ENCODE measurements around the gene NCBP3.

NCBP3 gene

GRCh38 chr17:3867606-3868005 is 21.6 kb upstream of the NCBP3 start:
- no peak overlapping the region for H3K4me2 ChIP-seq (ENCODE audit: insufficient read depth, low read length, poor library complexity, severe bottlenecking)
- H2BK15ac ChIP-seq (ENCODE audit: low read length), result no peak overlapping the region
- H2AK5ac ChIP-seq (ENCODE audit: low read depth, low read length), result no peak overlapping the region
- no peak overlapping the region for H3K18ac ChIP-seq (ENCODE audit: low read length)
- no peak overlapping the region for H4K8ac ChIP-seq (ENCODE audit: low read depth, low read length)
- no peaks in the 10 kb centered on the region for H3K9me3 ChIP-seq (replicated peaks in 1 of 2; ENCODE audit: control insufficient read depth in 2 of 2, insufficient read depth in 1 of 2, low read depth in 1 of 2, low read length in 2 of 2)
- H3K36me3 ChIP-seq (replicated peaks in 1 of 2; ENCODE audit: control insufficient read depth in 2 of 2, insufficient read depth in 2 of 2, low read length in 2 of 2), result peaks cover 0 to 9% of the 10 kb centered on the region in 2 donors
- H3K4me1 ChIP-seq (ENCODE audit: control insufficient read depth in 2 of 2, insufficient read depth in 1 of 2, low read depth in 1 of 2, low read length in 2 of 2), result no peaks in the 10 kb centered on the region
- no peak overlapping the region for H2BK12ac ChIP-seq (ENCODE audit: low read length)
- no peak overlapping the region for H2BK120ac ChIP-seq (ENCODE audit: low read depth, low read length)
- H3K79me1 ChIP-seq (ENCODE audit: low read depth, low read length), result peaks cover under 1% of the 10 kb centered on the region
- no peak overlapping the region for H3K27ac ChIP-seq (replicated peaks; ENCODE audit: low read length)
- no peak overlapping the region for H2BK5ac ChIP-seq (ENCODE audit: low read length)
- no peak overlapping the region for H3K14ac ChIP-seq (ENCODE audit: low read length)
- no peak overlapping the region for H3K4ac ChIP-seq (ENCODE audit: low read length)
- H3K27me3 ChIP-seq (ENCODE audit: control insufficient read depth in 3 of 3, insufficient read depth in 3 of 3, low read depth in 1 of 3, low read length in 3 of 3), result no peaks in the 10 kb centered on the region
- H4K91ac ChIP-seq (ENCODE audit: low read depth, low read length, poor library complexity), result no peak overlapping the region
- no peak overlapping the region for H3K23ac ChIP-seq (ENCODE audit: low read depth, low read length, poor library complexity)
- H2AFZ ChIP-seq (ENCODE audit: low read length), result no peak overlapping the region
- DNase-seq (ENCODE audit: low spot score), result no peak
- WGBS, 2 donors (ENCODE audit: extremely low coverage in 2 of 2, insufficient read length in 2 of 2, insufficient replicate concordance in 1 of 2), result no CpG with 5 or more reads among the region's 11 CpGs
- no peak overlapping the region for H3K9ac ChIP-seq (ENCODE audit: low read depth, low read length, poor library complexity)
- no peak overlapping the region for H3K4me3 ChIP-seq (ENCODE audit: low read length in 2 of 2)

GRCh38 chr17:3867106-3867505 is 21.1 kb upstream of the NCBP3 start:
- H2BK12ac ChIP-seq (ENCODE audit: low read length), result no peak overlapping the region
- H4K91ac ChIP-seq (ENCODE audit: low read depth, low read length, poor library complexity), result no peak overlapping the region
- H3K27ac ChIP-seq (replicated peaks; ENCODE audit: low read length), result no peak overlapping the region
- no peaks in the 10 kb centered on the region for H3K27me3 ChIP-seq (ENCODE audit: control insufficient read depth in 3 of 3, insufficient read depth in 3 of 3, low read depth in 1 of 3, low read length in 3 of 3)
- H3K36me3 ChIP-seq (replicated peaks in 1 of 2; ENCODE audit: control insufficient read depth in 2 of 2, insufficient read depth in 2 of 2, low read length in 2 of 2), result peaks cover 0 to 5% of the 10 kb centered on the region in 2 donors
- H2BK15ac ChIP-seq (ENCODE audit: low read length), result no peak overlapping the region
- no peaks in the 10 kb centered on the region for H3K9me3 ChIP-seq (replicated peaks in 1 of 2; ENCODE audit: control insufficient read depth in 2 of 2, insufficient read depth in 1 of 2, low read depth in 1 of 2, low read length in 2 of 2)
- H3K4me3 ChIP-seq (ENCODE audit: low read length in 2 of 2), result no peak overlapping the region
- H3K4ac ChIP-seq (ENCODE audit: low read length), result no peak overlapping the region
- H3K18ac ChIP-seq (ENCODE audit: low read length), result no peak overlapping the region
- H3K14ac ChIP-seq (ENCODE audit: low read length), result no peak overlapping the region
- H3K4me1 ChIP-seq (ENCODE audit: control insufficient read depth in 2 of 2, insufficient read depth in 1 of 2, low read depth in 1 of 2, low read length in 2 of 2), result peaks cover 0 to under 1% of the 10 kb centered on the region in 2 donors
- H3K4me2 ChIP-seq (ENCODE audit: insufficient read depth, low read length, poor library complexity, severe bottlenecking), result no peak overlapping the region
- no peak overlapping the region for H4K8ac ChIP-seq (ENCODE audit: low read depth, low read length)
- no peak overlapping the region for H2BK5ac ChIP-seq (ENCODE audit: low read length)
- no CpG with 5 or more reads among the region's 17 CpGs for WGBS, 2 donors (ENCODE audit: extremely low coverage in 2 of 2, insufficient read length in 2 of 2, insufficient replicate concordance in 1 of 2)
- DNase-seq (ENCODE audit: low spot score), result no peak
- no peak overlapping the region for H2AK5ac ChIP-seq (ENCODE audit: low read depth, low read length)
- no peaks in the 10 kb centered on the region for H3K79me1 ChIP-seq (ENCODE audit: low read depth, low read length)
- no peak overlapping the region for H3K9ac ChIP-seq (ENCODE audit: low read depth, low read length, poor library complexity)
- H3K23ac ChIP-seq (ENCODE audit: low read depth, low read length, poor library complexity), result no peak overlapping the region
- H2BK120ac ChIP-seq (ENCODE audit: low read depth, low read length), result no peak overlapping the region
- no peak overlapping the region for H2AFZ ChIP-seq (ENCODE audit: low read length)

GRCh38 chr17:3866276-3866675 is 20.2 kb upstream of the NCBP3 start:
- DNase-seq (ENCODE audit: low spot score), result no peak
- Histone ChIP-seq H3K23ac (ENCODE audit: low read depth, low read length, poor library complexity) (no peak overlapping the region), H3K4ac (ENCODE audit: low read length) (no peak overlapping the region), H3K27ac (replicated peaks; ENCODE audit: low read length) (no peak overlapping the region), H3K27me3 (ENCODE audit: control insufficient read depth in 3 of 3, insufficient read depth in 3 of 3, low read depth in 1 of 3, low read length in 3 of 3) (no peaks in the 10 kb centered on the region), H4K8ac (ENCODE audit: low read depth, low read length) (no peak overlapping the region), H2BK15ac (ENCODE audit: low read length) (no peak overlapping the region), H4K91ac (ENCODE audit: low read depth, low read length, poor library complexity) (no peak overlapping the region), H3K4me2 (ENCODE audit: insufficient read depth, low read length, poor library complexity, severe bottlenecking) (no peak overlapping the region), H2BK12ac (ENCODE audit: low read length) (no peak overlapping the region), H3K4me1 (ENCODE audit: control insufficient read depth in 2 of 2, insufficient read depth in 1 of 2, low read depth in 1 of 2, low read length in 2 of 2) (peaks cover 0 to 2% of the 10 kb centered on the region in 2 donors), H2AK5ac (ENCODE audit: low read depth, low read length) (no peak overlapping the region), H2BK120ac (ENCODE audit: low read depth, low read length) (no peak overlapping the region), H3K9ac (ENCODE audit: low read depth, low read length, poor library complexity) (peak overlapping the region; percentile 24), H3K18ac (ENCODE audit: low read length) (no peak overlapping the region), H3K9me3 (replicated peaks in 1 of 2; ENCODE audit: control insufficient read depth in 2 of 2, insufficient read depth in 1 of 2, low read depth in 1 of 2, low read length in 2 of 2) (no peaks in the 10 kb centered on the region), H3K79me1 (ENCODE audit: low read depth, low read length) (no peaks in the 10 kb centered on the region), H3K14ac (ENCODE audit: low read length) (no peak overlapping the region), H3K36me3 (replicated peaks in 1 of 2; ENCODE audit: control insufficient read depth in 2 of 2, insufficient read depth in 2 of 2, low read length in 2 of 2) (peaks cover 0 to 2% of the 10 kb centered on the region in 2 donors), H3K4me3 (ENCODE audit: low read length in 2 of 2) (no peak overlapping the region), H2BK5ac (ENCODE audit: low read length) (no peak overlapping the region), H2AFZ (ENCODE audit: low read length) (no peak overlapping the region)
- WGBS, 2 donors (ENCODE audit: extremely low coverage in 2 of 2, insufficient read length in 2 of 2, insufficient replicate concordance in 1 of 2), result no CpG with 5 or more reads among the region's 21 CpGs

- H3K18ac ChIP-seq (ENCODE audit: low read length), result peak overlapping the region; percentile 66
- DNase-seq (ENCODE audit: low spot score), result no peak
Observed at GRCh38 chr17:3865176-3865575, 19.1 kb upstream of the NCBP3 start.

More at GRCh38 chr17:3865176-3865575, 19.1 kb upstream of the NCBP3 start:
- Histone ChIP-seq H3K4me1 (ENCODE audit: control insufficient read depth in 2 of 2, insufficient read depth in 1 of 2, low read depth in 1 of 2, low read length in 2 of 2) (peaks cover 0 to 2% of the 10 kb centered on the region in 2 donors), H3K9ac (ENCODE audit: low read depth, low read length, poor library complexity) (no peak overlapping the region), H3K4me2 (ENCODE audit: insufficient read depth, low read length, poor library complexity, severe bottlenecking) (no peak overlapping the region), H3K27me3 (ENCODE audit: control insufficient read depth in 3 of 3, insufficient read depth in 3 of 3, low read depth in 1 of 3, low read length in 3 of 3) (no peaks in the 10 kb centered on the region), H2BK12ac (ENCODE audit: low read length) (no peak overlapping the region), H3K9me3 (replicated peaks in 1 of 2; ENCODE audit: control insufficient read depth in 2 of 2, insufficient read depth in 1 of 2, low read depth in 1 of 2, low read length in 2 of 2) (no peaks in the 10 kb centered on the region), H2AK5ac (ENCODE audit: low read depth, low read length) (peak overlapping the region; percentile 44), H3K14ac (ENCODE audit: low read length) (no peak overlapping the region), H3K79me1 (ENCODE audit: low read depth, low read length) (no peaks in the 10 kb centered on the region), H2BK120ac (ENCODE audit: low read depth, low read length) (no peak overlapping the region), H2BK5ac (ENCODE audit: low read length) (no peak overlapping the region), H3K4me3 (ENCODE audit: low read length in 2 of 2) (no peak overlapping the region), H2BK15ac (ENCODE audit: low read length) (no peak overlapping the region), H4K91ac (ENCODE audit: low read depth, low read length, poor library complexity) (no peak overlapping the region), H2AFZ (ENCODE audit: low read length) (no peak overlapping the region), H3K27ac (replicated peaks; ENCODE audit: low read length) (no peak overlapping the region), H3K4ac (ENCODE audit: low read length) (no peak overlapping the region), H3K23ac (ENCODE audit: low read depth, low read length, poor library complexity) (peak overlapping the region; percentile 20), H4K8ac (ENCODE audit: low read depth, low read length) (no peak overlapping the region), H3K36me3 (replicated peaks in 1 of 2; ENCODE audit: control insufficient read depth in 2 of 2, insufficient read depth in 2 of 2, low read length in 2 of 2) (peaks cover 0 to 4% of the 10 kb centered on the region in 2 donors)
- WGBS, 2 donors (ENCODE audit: extremely low coverage in 2 of 2, insufficient read length in 2 of 2, insufficient replicate concordance in 1 of 2), result no CpG with 5 or more reads among the region's 8 CpGs
